Globus pallidus (tissue), 1 donor: ENCODE measurements around the gene SEMA4C.

ENCODE experiments used
- DNase-seq: peaks from one replicate; pipeline ENCODE4 v3.0.0-alpha.2; 2015; ENCODE audit warnings: low spot score

The SEMA4C gene

GRCh38 chr2:96842600-96842999 is 27.3 kb downstream of the SEMA4C start:
- DNase-seq: no peak

GRCh38 chr2:96841701-96842495 is 28.0 kb downstream of the SEMA4C start:
- no peak for DNase-seq

- DNase-seq: no peak
Observed at GRCh38 chr2:96839875-96840850, 29.7 kb downstream of the SEMA4C start.

GRCh38 chr2:96839293-96839874 is 30.5 kb downstream of the SEMA4C start:
- no peak for DNase-seq

GRCh38 chr2:96838345-96839292 is 31.3 kb downstream of the SEMA4C start:
- no peak for DNase-seq

- no peak for DNase-seq
Observed at GRCh38 chr2:96837575-96837974, 32.3 kb downstream of the SEMA4C start.

GRCh38 chr2:96835830-96836229 is 34.0 kb downstream of the SEMA4C start:
- DNase-seq: no peak

- DNase-seq: no peak
Observed at GRCh38 chr2:96832754-96833507, 36.9 kb downstream of the SEMA4C start.

GRCh38 chr2:96832408-96832753 is 37.5 kb downstream of the SEMA4C start:
- DNase-seq: no peak

- DNase-seq: no peak
Observed at GRCh38 chr2:96831679-96832078, 38.2 kb downstream of the SEMA4C start.

- no peak for DNase-seq
Observed at GRCh38 chr2:96830044-96830562, 39.8 kb downstream of the SEMA4C start.

GRCh38 chr2:96828874-96829273 is 41.0 kb downstream of the SEMA4C start:
- no peak for DNase-seq

- DNase-seq: no peak
Observed at GRCh38 chr2:96828436-96828835, 41.4 kb downstream of the SEMA4C start.

- no peak for DNase-seq
Observed at GRCh38 chr2:96826546-96827278, 43.2 kb downstream of the SEMA4C start.

GRCh38 chr2:96825057-96825456 is 44.8 kb downstream of the SEMA4C start:
- no peak for DNase-seq

- no peak for DNase-seq
Observed at GRCh38 chr2:96824079-96824870, 45.6 kb downstream of the SEMA4C start.

GRCh38 chr2:96823198-96823597 is 46.7 kb downstream of the SEMA4C start:
- DNase-seq: no peak

- no peak for DNase-seq
Observed at GRCh38 chr2:96822786-96823185, 47.1 kb downstream of the SEMA4C start.

- DNase-seq: no peak
Observed at GRCh38 chr2:96821113-96821675, 48.7 kb downstream of the SEMA4C start.
